ENCODE results near the gene BPIFB3.

Gene BPIFB3, protein sequence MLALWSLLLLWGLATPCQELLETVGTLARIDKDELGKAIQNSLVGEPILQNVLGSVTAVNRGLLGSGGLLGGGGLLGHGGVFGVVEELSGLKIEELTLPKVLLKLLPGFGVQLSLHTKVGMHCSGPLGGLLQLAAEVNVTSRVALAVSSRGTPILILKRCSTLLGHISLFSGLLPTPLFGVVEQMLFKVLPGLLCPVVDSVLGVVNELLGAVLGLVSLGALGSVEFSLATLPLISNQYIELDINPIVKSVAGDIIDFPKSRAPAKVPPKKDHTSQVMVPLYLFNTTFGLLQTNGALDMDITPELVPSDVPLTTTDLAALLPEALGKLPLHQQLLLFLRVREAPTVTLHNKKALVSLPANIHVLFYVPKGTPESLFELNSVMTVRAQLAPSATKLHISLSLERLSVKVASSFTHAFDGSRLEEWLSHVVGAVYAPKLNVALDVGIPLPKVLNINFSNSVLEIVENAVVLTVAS

GRCh38 chr20:33053291-33054106 lies at the start of gene BPIFB3:
Gene BPIFB3, plus strand, starts transcription at chr20:33053903. Its CDS starts 1,533 bp downstream, at chr20:33055436.
- no peak for DNase-seq (ENCODE audit: low read depth)

- DNase-seq (ENCODE audit: low read depth), result no peak
These were observed 49.5 kb upstream of the BPIFB3 start, which contains the start of gene SUN5 for GRCh38 chr20:33004141-33004751. Gene SUN5, minus strand, starts transcription at chr20:33004433. Its CDS starts 93 bp downstream, at chr20:33004340.

DNA sequence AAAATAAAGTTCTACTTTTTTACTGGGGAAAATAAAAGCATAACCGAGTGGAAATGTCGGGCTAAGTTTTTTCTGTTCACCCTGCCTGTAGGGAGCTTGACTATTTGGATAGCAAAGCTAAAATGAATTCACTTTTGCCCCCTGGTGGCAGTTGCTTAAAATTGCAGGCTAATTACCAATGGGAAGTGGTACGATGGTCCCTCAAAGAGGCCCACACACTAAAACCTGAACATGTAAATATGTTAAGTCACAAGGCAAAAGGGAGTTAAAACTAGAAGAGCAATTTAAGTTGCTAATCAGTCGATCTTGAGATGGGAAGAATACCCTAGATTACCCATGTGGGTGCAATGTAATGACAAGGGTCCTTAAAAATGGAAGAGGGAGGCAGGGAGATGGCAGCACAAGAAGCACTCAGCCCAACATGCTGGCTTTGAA lies 48.6 kb upstream of the BPIFB3 start:
- DNase-seq (ENCODE audit: low read depth), result no peak

GRCh38 chr20:33005908-33006775 lies 47.6 kb upstream of the BPIFB3 start:
- no peak for DNase-seq (ENCODE audit: low read depth)

- no peak for DNase-seq (ENCODE audit: low read depth)
These were observed 46.8 kb upstream of the BPIFB3 start for GRCh38 chr20:33006776-33007375.

DNA sequence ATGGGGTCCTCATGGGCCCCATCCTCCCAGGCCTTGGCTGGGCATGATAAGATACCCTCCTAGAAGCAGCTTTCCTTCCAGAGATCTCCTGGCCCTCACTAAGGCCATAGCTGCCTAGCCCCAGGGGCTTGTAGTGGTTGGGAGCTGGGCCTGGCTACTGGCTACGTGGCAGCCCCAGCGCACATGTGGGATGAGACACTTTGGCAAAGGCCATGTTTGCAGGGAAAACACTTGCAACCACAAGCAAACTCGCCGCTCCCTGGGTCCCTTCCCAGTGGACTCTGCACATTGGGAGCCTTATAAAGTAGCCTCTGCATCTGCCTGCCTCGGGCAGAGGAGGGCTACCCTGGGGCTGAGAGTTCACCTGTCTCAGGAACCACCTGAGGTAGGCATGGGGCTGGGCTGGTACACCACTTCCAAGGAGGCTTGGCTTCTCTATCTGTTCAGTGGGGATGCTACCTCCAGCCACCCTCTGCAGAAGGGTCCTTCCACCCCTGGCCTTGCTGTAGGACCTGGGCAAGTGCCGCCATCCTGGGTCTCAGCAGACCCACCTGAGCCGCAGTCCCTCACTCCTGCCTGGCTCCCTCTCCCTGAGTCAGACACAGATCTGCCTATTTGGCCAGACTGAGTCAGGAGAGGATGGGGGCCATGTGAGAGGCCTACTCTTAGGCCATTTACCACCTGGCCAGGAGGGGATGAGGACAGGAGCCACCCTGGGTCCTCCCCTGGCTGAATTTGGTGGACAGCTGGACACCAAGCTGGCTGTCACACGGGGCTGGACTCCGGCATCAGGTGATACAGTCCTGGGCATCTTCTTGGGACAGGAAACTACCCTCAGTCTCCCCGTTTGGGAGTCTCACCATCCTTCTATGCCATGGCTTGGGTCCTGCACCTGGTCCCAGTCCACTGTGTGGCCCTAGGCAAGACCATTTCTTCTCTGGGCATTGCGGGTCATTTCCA lies 46.0 kb upstream of the BPIFB3 start, which contains the start of gene BPIFB2:
Gene BPIFB2 (plus strand): TSS at position 329 of the 960 bp plus-strand sequence. CDS start 871 bp downstream, outside the sequence.
- no peak for DNase-seq (ENCODE audit: low read depth)

DNA sequence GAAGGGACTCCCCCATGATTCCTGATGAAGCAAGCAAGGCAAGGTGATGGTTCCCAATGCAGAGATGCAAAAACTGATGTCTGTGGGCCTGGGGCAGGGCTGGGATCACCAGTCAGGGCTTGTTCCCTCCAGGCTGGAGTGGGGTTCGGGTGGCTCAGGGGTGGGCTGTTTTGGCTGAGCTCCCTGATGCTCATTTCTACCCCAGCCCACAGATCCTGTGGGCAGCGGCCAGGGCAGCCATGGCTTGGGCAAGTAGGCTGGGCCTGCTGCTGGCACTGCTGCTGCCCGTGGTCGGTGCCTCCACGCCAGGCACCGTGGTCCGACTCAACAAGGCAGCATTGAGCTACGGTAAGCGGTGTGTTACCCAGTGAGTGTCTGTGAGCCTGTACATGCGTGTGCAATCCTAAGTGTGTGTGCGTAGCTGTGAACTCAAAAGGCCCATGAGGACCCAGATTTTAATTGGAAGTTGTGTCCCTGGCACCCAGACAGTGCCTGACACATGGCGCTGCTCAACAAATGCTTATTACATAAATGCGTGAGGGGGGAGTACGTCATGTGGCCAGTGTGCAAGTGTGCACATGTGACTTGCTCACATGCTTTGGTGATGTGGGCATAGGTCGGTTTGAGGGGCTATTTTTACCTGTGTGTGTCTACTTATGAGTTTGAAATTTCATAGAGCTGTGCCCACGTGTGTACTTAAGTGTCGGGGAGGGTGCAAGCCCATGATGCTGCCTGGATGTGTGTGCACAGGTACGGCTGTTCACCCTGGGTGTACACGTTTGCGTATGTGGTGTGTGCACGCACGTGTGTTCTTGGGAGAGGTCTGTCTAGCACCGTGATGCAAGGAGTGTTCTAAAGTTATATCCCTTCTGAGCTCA lies 45.1 kb upstream of the BPIFB3 start:
- no peak for DNase-seq (ENCODE audit: low read depth)

GRCh38 chr20:33009214-33010132 lies 44.2 kb upstream of the BPIFB3 start:
- no peak for DNase-seq (ENCODE audit: low read depth)

DNA sequence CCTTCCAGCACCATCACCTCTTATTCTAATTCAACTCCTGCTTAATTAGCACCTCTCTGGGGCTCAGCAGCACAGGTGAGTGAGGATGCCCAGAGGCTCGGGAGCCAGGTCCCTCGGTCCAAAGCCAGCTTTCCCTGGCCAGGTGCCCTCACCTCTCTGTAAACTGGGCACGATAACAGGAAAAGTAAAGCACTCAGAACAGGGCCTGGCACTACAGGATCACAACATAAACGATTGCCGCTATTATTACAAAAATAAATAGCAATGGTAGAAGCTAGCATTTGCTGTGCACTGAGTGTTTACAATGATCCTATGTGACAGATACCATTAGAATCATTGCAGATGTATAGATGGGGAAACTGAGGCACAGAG lies 43.6 kb upstream of the BPIFB3 start:
- no peak for DNase-seq (ENCODE audit: low read depth)

- no peak for DNase-seq (ENCODE audit: low read depth)
These were observed 42.8 kb upstream of the BPIFB3 start for GRCh38 chr20:33010674-33011449.

- DNase-seq (ENCODE audit: low read depth), result no peak
These were observed 41.1 kb upstream of the BPIFB3 start for GRCh38 chr20:33012327-33013189.

DNA sequence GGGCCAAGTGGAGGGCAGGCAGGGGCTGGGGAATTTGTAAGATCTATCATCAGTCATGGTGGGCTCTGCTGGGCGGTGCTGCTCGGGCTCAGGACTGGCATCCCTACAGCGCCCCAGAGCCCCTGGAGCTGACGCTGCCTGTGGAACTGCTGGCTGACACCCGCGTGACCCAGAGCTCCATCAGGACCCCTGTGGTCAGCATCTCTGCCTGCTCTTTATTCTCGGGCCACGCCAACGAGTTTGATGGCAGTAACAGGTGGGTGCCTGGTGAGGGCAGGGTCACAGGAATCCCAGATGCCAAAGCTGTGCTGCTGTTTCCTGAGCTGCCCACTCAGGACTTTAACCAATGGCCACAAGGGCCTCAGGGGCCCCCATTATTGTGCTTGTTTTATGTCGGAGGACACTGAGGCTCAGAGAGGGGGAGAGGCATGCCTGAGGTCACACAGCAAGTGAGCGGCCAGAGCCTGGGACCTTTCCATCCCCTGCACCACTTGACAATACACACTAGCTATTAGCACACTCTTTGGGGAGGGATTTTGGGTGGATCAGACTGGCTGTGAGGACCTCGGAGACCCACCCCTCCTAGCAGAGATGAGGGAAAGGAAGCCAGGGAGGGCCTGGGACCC lies 39.9 kb upstream of the BPIFB3 start:
- no peak for DNase-seq (ENCODE audit: low read depth)

DNA sequence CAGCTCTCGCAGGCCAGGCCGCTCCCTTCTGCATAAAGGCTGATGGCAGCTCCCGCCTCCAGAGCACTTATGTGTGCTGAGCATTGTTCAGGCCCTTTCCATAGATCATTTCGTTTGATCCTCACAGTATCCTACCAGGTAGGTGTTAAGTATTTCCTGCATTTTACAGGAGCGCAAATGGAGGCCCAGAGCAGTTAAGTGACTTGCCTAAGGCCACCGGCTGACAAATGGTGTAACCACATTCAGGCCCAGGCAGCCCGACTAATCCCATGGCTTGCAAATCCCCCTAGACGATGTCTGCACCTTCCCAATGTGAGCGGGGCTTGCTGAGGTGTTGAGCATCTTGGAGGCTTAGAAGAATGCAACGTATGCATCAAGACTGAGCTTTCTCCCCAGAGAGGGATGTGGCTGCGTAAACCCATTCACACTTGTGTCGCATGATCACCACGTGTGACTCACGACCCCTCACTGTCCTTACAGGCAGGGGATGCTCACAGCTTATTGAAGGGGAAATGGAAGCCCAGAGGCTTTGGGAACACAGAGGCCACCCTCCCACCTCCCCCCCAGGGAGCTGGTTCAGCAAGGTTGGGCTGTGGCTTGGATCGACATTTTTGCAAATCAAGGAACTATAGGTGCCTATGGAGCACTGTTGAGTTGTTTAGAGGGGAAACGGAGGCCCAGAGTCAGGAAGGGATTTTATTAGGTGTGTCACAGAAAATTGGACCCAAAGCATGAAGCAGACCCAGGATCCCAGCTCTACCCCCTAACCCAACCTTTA lies 39.2 kb upstream of the BPIFB3 start:
- no peak for DNase-seq (ENCODE audit: low read depth)

DNA sequence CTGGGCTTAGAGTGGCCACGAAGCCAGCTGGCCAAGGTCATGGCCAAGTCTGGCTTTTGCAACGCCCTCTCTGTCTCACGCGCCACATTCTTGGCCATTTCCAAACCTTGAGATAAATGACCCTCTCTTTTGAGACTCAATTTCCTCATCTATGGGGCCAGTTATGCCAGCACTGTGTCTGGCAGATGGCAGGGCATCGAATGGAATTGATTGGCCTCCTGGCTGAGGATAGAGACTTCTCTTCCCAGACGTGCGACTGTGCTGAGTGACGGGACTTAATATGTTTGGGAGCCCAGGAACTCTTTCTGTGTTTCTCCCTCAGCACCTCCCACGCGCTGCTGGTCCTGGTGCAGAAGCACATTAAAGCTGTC lies 38.6 kb upstream of the BPIFB3 start:
- DNase-seq (ENCODE audit: low read depth), result no peak

Data from stimulated activated CD8-positive, alpha-beta memory T cell treated with anti-CD3 and anti-CD28 coated beads, Interleukin-4, amount 100 ng/mL, for 24 hours (primary cell).